ENCODE data around the gene CCDC38. TPM values are rescaled to one million over a fixed set of nuclear protein-coding genes. Genes with fewer than 3 reads are reported as not detected.

CCDC38 gene
- total and polyA plus RNA-seq, 4 donors = 0.46 to 1.4 (median 0.93) TPM

- no peak overlapping the region for H3K9ac ChIP-seq (ENCODE audit: low read depth in 1 of 2, low read length in 2 of 2)
- TF ChIP-seq NR2F2 (IDR thresholded peaks at IDR 0.05) (no peak), FOXA2 (IDR thresholded peaks at IDR 0.05) (no peak), RXRA (IDR thresholded peaks at IDR 0.05) (no peak), TAF1 (conservative IDR thresholded peaks at IDR 0.05) (no peak)
- TF ChIP-seq, protein P1, sequence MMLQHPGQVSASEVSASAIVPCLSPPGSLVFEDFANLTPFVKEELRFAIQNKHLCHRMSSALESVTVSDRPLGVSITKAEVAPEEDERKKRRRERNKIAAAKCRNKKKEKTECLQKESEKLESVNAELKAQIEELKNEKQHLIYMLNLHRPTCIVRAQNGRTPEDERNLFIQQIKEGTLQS (IDR thresholded peaks at IDR 0.05) = no peak
- TF ChIP-seq, protein P2, sequence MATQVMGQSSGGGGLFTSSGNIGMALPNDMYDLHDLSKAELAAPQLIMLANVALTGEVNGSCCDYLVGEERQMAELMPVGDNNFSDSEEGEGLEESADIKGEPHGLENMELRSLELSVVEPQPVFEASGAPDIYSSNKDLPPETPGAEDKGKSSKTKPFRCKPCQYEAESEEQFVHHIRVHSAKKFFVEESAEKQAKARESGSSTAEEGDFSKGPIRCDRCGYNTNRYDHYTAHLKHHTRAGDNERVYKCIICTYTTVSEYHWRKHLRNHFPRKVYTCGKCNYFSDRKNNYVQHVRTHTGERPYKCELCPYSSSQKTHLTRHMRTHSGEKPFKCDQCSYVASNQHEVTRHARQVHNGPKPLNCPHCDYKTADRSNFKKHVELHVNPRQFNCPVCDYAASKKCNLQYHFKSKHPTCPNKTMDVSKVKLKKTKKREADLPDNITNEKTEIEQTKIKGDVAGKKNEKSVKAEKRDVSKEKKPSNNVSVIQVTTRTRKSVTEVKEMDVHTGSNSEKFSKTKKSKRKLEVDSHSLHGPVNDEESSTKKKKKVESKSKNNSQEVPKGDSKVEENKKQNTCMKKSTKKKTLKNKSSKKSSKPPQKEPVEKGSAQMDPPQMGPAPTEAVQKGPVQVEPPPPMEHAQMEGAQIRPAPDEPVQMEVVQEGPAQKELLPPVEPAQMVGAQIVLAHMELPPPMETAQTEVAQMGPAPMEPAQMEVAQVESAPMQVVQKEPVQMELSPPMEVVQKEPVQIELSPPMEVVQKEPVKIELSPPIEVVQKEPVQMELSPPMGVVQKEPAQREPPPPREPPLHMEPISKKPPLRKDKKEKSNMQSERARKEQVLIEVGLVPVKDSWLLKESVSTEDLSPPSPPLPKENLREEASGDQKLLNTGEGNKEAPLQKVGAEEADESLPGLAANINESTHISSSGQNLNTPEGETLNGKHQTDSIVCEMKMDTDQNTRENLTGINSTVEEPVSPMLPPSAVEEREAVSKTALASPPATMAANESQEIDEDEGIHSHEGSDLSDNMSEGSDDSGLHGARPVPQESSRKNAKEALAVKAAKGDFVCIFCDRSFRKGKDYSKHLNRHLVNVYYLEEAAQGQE (IDR thresholded peaks at IDR 0.05) = no peak
- TF ChIP-seq, protein P3, sequence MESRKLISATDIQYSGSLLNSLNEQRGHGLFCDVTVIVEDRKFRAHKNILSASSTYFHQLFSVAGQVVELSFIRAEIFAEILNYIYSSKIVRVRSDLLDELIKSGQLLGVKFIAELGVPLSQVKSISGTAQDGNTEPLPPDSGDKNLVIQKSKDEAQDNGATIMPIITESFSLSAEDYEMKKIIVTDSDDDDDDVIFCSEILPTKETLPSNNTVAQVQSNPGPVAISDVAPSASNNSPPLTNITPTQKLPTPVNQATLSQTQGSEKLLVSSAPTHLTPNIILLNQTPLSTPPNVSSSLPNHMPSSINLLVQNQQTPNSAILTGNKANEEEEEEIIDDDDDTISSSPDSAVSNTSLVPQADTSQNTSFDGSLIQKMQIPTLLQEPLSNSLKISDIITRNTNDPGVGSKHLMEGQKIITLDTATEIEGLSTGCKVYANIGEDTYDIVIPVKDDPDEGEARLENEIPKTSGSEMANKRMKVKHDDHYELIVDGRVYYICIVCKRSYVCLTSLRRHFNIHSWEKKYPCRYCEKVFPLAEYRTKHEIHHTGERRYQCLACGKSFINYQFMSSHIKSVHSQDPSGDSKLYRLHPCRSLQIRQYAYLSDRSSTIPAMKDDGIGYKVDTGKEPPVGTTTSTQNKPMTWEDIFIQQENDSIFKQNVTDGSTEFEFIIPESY (IDR thresholded peaks at IDR 0.05) = no peak
- H3K27me3 ChIP-seq (ENCODE audit: control insufficient read depth in 4 of 4, insufficient read depth in 4 of 4, low read length in 3 of 4) = no peaks in the 10 kb centered on the region
- no peaks in the 10 kb centered on the region for H3K4me1 ChIP-seq (ENCODE audit: control insufficient read depth in 4 of 4, insufficient read depth in 4 of 4, low read length in 3 of 4)
- no peak overlapping the region for H3K4me3 ChIP-seq (ENCODE audit: low read depth in 1 of 3, low read length in 3 of 3)
- no peak for DNase-seq (ENCODE audit: low spot score)
- no peaks in the 10 kb centered on the region for H3K9me3 ChIP-seq (ENCODE audit: control insufficient read depth in 4 of 4, low read length in 3 of 4)
- H3K36me3 ChIP-seq (ENCODE audit: control insufficient read depth in 4 of 4, insufficient read depth in 3 of 4, low read depth in 1 of 4, low read length in 3 of 4) = peaks cover 0 to 7% (median 5%) of the 10 kb centered on the region in 4 donors
- H3K27ac ChIP-seq (ENCODE audit: low read depth in 1 of 2, low read length in 2 of 2) = no peak overlapping the region
- 95% methylated on average over 4 of the region's 4 CpGs for WGBS
Observed at GRCh38 chr12:95870897-95871296, 71.5 kb downstream of the CCDC38 start.

DNA sequence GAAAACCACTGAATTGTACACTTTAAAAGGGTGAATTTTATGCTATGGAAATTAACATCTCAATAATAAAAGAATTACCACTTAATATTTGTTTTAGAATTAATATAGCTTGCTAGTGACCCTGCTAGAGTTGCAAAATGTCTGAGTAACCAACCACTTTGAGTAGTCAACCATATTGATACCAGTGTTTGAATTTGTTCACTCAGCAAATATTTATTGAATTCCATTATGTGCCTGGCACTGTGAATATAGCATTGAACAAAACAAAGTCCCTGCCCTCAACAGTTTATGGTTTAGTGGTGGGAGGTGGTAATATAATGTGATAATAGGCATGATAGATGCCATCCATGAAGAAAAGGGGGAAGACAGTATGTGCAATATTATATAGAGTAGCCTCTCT lies 79.1 kb downstream of the CCDC38 start:
- Histone ChIP-seq H3K4me1 (ENCODE audit: control insufficient read depth in 4 of 4, insufficient read depth in 4 of 4, low read length in 3 of 4) (peaks cover 5 to 21% (median 17%) of the 10 kb centered on the region in 4 donors), H3K27ac (ENCODE audit: low read depth in 1 of 2, low read length in 2 of 2) (no peak overlapping the region), H3K36me3 (ENCODE audit: control insufficient read depth in 4 of 4, insufficient read depth in 3 of 4, low read depth in 1 of 4, low read length in 3 of 4) (peaks cover 3 to 29% (median 17%) of the 10 kb centered on the region in 4 donors), H3K9me3 (ENCODE audit: control insufficient read depth in 4 of 4, low read length in 3 of 4) (no peaks in the 10 kb centered on the region), H3K27me3 (ENCODE audit: control insufficient read depth in 4 of 4, insufficient read depth in 4 of 4, low read length in 3 of 4) (no peaks in the 10 kb centered on the region), H3K4me3 (ENCODE audit: low read depth in 1 of 3, low read length in 3 of 3) (no peak overlapping the region), H3K9ac (ENCODE audit: low read depth in 1 of 2, low read length in 2 of 2) (no peak overlapping the region)
- no peak for DNase-seq (ENCODE audit: low spot score)
- TF ChIP-seq JUND (IDR thresholded peaks at IDR 0.05) (no peak), HNF4A (conservative IDR thresholded peaks at IDR 0.05) (no peak)

DNA sequence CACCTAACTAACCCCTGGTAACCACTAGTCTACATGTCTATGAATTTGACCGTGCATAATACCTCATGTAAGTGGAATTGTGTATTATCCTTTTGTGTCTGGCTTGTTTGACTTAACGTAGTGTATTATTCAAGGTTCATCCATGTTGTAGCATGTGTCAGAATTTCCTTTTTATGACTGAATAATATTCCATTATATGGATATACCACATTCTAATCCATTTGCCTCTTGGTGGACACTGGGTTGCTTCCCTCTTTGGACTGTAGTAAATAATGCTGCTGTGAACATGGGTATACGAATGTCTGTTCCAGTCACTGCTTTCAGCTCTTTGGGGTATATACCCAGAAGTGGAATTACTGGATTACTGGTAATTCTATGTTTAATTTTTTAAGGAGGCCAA lies 80.4 kb downstream of the CCDC38 start:
- Histone ChIP-seq H3K36me3 (ENCODE audit: control insufficient read depth in 4 of 4, insufficient read depth in 3 of 4, low read depth in 1 of 4, low read length in 3 of 4) (peaks cover 3 to 29% (median 15%) of the 10 kb centered on the region in 4 donors), H3K4me3 (ENCODE audit: low read depth in 1 of 3, low read length in 3 of 3) (no peak overlapping the region), H3K9ac (ENCODE audit: low read depth in 1 of 2, low read length in 2 of 2) (no peak overlapping the region), H3K4me1 (ENCODE audit: control insufficient read depth in 4 of 4, insufficient read depth in 4 of 4, low read length in 3 of 4) (peaks cover 5 to 22% (median 17%) of the 10 kb centered on the region in 4 donors), H3K27me3 (ENCODE audit: control insufficient read depth in 4 of 4, insufficient read depth in 4 of 4, low read length in 3 of 4) (no peaks in the 10 kb centered on the region), H3K27ac (ENCODE audit: low read depth in 1 of 2, low read length in 2 of 2) (no peak overlapping the region), H3K9me3 (ENCODE audit: control insufficient read depth in 4 of 4, low read length in 3 of 4) (no peaks in the 10 kb centered on the region)
- DNase-seq (ENCODE audit: low spot score) = no peak
- over 99% methylated on average over 3 of the region's 3 CpGs for WGBS
- TF ChIP-seq EGR1 (IDR thresholded peaks at IDR 0.05; ENCODE audit: low read depth in 2 of 2) = no peak
- TF ChIP-seq, protein P4, sequence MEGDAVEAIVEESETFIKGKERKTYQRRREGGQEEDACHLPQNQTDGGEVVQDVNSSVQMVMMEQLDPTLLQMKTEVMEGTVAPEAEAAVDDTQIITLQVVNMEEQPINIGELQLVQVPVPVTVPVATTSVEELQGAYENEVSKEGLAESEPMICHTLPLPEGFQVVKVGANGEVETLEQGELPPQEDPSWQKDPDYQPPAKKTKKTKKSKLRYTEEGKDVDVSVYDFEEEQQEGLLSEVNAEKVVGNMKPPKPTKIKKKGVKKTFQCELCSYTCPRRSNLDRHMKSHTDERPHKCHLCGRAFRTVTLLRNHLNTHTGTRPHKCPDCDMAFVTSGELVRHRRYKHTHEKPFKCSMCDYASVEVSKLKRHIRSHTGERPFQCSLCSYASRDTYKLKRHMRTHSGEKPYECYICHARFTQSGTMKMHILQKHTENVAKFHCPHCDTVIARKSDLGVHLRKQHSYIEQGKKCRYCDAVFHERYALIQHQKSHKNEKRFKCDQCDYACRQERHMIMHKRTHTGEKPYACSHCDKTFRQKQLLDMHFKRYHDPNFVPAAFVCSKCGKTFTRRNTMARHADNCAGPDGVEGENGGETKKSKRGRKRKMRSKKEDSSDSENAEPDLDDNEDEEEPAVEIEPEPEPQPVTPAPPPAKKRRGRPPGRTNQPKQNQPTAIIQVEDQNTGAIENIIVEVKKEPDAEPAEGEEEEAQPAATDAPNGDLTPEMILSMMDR (IDR thresholded peaks at IDR 0.05; ENCODE audit: low read depth, low read length, missing input control) = no peak
- TF ChIP-seq, protein P2 (IDR thresholded peaks at IDR 0.05) = no peak
- no peak for TF ChIP-seq FOXA2 (IDR thresholded peaks at IDR 0.05)
- no peak for TF ChIP-seq HNF4A (conservative IDR thresholded peaks at IDR 0.05)
- TF ChIP-seq MAX (IDR thresholded peaks at IDR 0.05) = no peak
- TF ChIP-seq JUND (IDR thresholded peaks at IDR 0.05) = no peak
- no peak for TF ChIP-seq RXRA (IDR thresholded peaks at IDR 0.05)
- no peak for TF ChIP-seq RAD21 (IDR thresholded peaks at IDR 0.05)
- TF ChIP-seq TAF1 (conservative IDR thresholded peaks at IDR 0.05) = no peak
- TF ChIP-seq SP1 (IDR thresholded peaks at IDR 0.05) = no peak
- no peak for TF ChIP-seq NR2F2 (IDR thresholded peaks at IDR 0.05)
- no peak for TF ChIP-seq FOXA1 (IDR thresholded peaks at IDR 0.05)
- TF ChIP-seq, protein P1 (IDR thresholded peaks at IDR 0.05) = no peak
